Stimulated activated CD4-positive, alpha-beta T cell treated with anti-CD3 and anti-CD28 coated beads, Interleukin-15, amount 100 ng/mL, for 24 hours (primary cell): ENCODE results near the gene STRA8.
A peak's percentile ranks its signal among the peaks of the same experiment; 100 is the strongest.
"Not testable (repeated sequence)": the region's sequence is repeated elsewhere in the genome, so short reads cannot be mapped to it uniquely, and the experiment has no call there.

ENCODE experiments used
- DNase-seq: peaks from one replicate; pipeline ENCODE4 v3.0.0-alpha.2; 2020

Gene STRA8

GRCh38 chr7:135205850-135206249 lies 27.8 kb upstream of the STRA8 start:
- DNase-seq = no peak

GRCh38 chr7:135206941-135207391 lies 26.7 kb upstream of the STRA8 start:
- no peak for DNase-seq

GRCh38 chr7:135207406-135208101 lies 26.1 kb upstream of the STRA8 start:
- DNase-seq = no peak

- no peak for DNase-seq
Measured at GRCh38 chr7:135208102-135208793, 25.4 kb upstream of the STRA8 start.

- no peak for DNase-seq
Measured at GRCh38 chr7:135209225-135209834, 24.3 kb upstream of the STRA8 start.

- DNase-seq = peak; percentile 23
Measured at GRCh38 chr7:135210888-135211178, 22.8 kb upstream of the STRA8 start.

- DNase-seq = peak; percentile 97
Measured at GRCh38 chr7:135211179-135211945, 22.3 kb upstream of the STRA8 start, which contains the start of gene WDR91. WDR91 (minus strand) TSS chr7:135211526; CDS start chr7:135211502, 24 bp downstream.

- DNase-seq = not testable (repeated sequence)
Measured at GRCh38 chr7:135211946-135212685, 21.5 kb upstream of the STRA8 start.

- DNase-seq = no peak
Measured at GRCh38 chr7:135213831-135214230, 19.8 kb upstream of the STRA8 start.

GRCh38 chr7:135215180-135215579 lies 18.5 kb upstream of the STRA8 start:
- DNase-seq = no peak

GRCh38 chr7:135215698-135216097 lies 17.9 kb upstream of the STRA8 start:
- DNase-seq = no peak

GRCh38 chr7:135217645-135218509 lies 15.8 kb upstream of the STRA8 start:
- no peak for DNase-seq

GRCh38 chr7:135224027-135224426 lies 9.6 kb upstream of the STRA8 start:
- no peak for DNase-seq

- no peak for DNase-seq
Measured at GRCh38 chr7:135231686-135232085, 2.0 kb upstream of the STRA8 start.

- DNase-seq = no peak
Measured at GRCh38 chr7:135232087-135232486, 1.6 kb upstream of the STRA8 start.

- DNase-seq = peak; percentile 16
Measured at GRCh38 chr7:135232720-135233119, 918 bp upstream of the STRA8 start.

GRCh38 chr7:135234095-135234494 lies 457 bp downstream of the STRA8 start:
- DNase-seq = not testable (repeated sequence)

- no peak for DNase-seq
Measured at GRCh38 chr7:135234727-135235126, 1.1 kb downstream of the STRA8 start.

GRCh38 chr7:135235841-135236240 lies 2.2 kb downstream of the STRA8 start:
- no peak for DNase-seq

- no peak for DNase-seq
Measured at GRCh38 chr7:135236727-135237126, 3.1 kb downstream of the STRA8 start.

GRCh38 chr7:135238112-135238744 lies 4.6 kb downstream of the STRA8 start:
- DNase-seq = peak; percentile 26
